HG03097 (cell line): ENCODE results near the gene PLOD1.
"Not testable (repeated sequence)": the region's sequence is repeated elsewhere in the genome, so short reads cannot be mapped to it uniquely, and the experiment has no call there.

Source experiments
- ATAC-seq: cut with Tn5 transposase; IDR thresholded peaks from one replicate; pipeline ENCODE4 v1.9.1; 2021; ENCODE audit not compliant: unreplicated experiment, low FRiP score

PLOD1 gene

DNA sequence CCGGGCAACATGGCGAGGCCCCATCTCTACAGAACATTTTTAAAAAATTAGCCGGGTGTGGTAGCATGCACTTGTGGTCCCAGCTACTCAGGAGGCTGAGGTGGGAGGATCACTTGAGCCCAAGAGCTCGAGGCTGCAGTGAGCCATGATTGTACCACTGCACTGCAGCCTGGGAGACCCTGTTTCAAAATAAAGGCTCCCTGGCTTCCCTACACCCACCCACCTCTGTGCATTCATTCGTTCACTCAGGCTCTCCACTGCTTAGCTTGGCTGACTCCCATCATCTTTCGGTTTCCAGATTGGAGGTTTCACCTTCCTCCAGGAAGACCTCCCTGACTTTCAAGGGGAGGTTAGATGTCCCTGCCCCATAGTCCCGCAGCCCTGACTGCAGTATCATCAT is 22.5 kb upstream of the PLOD1 start:
- no peak for ATAC-seq

DNA sequence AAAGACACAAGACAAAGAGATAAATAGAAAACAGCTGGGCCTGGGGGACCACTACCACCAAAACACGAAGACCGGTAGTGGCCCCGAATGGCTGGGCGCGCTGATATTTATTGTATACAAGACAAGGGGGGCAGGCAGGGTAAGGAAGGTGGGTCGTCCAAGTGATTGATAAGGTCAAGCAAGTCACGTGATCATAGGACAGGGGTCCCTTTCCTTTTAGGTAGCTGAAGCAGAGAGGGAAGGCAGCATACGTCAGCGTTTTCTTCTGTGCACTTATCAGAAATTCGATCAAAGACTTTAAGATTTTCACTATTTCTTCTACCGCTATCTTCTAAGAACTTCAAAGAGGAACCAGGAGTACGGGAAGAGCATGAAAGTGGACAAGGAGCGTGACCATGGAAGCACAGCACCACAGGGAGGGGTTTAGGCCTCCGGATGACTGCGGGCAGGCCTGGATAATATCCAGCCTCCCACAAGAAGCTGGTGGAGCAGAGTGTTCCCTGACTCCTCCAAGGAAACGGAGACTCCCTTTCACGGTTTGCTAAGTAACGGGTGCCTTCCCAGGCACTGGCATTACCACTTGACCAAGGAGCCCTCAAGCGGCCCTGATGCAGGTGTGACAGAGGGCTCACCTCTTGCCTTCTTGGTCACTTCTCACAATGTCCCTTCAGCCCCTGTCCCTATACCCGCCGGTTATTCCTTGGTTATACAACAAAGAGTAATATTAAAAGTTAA is 21.9 kb upstream of the PLOD1 start:
- not testable (repeated sequence) for ATAC-seq

DNA sequence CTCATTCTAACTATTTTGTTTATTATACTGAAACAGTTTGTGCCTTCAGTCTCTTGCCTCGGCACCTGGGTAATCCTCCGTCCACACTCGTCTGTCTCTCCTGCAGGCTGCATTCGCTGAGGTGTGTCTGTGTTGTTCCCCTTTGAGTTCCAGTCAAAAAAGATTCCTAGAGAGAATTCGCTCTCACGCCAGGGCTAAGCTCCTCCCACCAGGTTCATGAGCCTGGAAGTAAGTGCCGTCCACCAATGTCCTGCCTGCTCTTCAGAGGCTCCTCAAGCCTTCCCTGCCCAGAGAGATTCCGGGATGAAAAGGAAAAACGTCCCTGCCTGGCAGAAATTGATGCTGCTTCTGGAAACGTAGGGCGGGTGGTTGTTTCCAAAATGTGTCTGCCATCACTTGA is 21.2 kb upstream of the PLOD1 start:
- no peak for ATAC-seq

DNA sequence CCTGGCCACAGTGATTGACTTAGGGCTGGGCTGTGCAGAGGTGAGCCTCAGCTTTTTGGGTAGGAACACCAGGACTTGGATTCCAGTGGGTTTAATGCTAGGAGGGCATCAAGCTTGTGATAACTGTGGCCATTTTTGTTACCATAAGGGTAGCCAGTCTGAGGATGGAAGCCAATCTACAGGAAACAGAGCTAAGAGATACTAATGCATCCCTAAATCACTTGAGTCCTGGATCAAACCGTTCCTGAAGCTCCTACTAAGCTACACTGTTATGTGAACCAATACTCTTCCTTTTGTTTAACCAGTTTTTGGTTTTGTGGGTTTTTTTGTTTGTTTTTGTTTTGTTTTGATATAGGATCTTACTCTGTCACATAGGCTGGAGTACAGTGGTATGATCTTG is 20.5 kb upstream of the PLOD1 start:
- ATAC-seq: no peak

DNA sequence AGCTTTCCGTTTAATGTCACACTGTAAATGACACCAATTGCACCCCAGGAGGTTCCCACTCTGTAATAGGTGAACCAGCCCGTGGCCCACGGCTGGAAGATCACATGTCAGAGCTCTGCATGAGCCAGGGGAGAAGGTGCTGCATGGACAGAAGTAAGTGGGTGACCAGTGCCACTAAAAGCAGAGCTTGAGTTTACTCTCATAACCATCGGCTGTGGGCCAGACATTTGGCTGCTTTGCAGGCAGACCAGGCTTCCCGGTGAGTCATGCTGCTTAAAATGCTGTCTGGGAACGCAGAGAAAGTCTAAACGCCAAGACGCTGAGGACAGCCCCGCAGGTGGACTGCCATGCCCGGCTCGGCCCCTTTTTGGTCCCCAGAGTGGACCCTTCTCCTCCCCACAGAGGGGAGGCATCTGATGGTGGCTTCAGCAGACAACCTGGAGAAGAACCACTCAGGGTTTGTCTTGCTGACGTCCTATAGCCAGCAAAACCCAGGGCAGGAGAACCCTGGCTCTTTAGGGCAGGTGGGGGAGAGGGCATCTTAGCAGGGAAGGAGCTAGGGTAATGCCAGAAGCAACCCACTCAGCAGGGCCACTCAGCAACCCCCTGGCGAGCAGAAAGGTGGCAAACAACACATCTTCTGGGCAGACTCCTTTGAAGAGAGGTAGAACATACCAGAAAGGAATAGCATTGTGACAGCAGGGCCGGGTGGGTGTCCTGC is 15.6 kb upstream of the PLOD1 start:
- ATAC-seq: no peak

DNA sequence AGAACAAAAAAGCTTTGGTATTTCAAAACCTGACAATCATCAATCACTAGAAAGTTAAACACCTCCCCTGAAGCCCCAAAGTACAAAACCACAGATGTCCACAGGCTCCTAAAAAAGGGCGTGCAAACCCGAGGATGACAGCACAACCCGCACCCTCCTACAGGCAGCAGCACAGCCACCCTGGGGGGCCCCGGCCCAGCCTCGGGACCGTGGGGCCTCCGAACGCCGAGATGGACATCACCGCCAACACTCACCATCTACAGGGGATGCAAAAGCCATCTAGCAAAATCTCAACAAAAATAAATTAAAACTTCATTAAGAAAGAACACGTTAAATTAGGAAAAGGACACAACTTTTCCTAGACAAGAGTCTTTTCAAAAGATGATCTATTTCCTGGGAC is 14.9 kb upstream of the PLOD1 start:
- no peak for ATAC-seq

DNA sequence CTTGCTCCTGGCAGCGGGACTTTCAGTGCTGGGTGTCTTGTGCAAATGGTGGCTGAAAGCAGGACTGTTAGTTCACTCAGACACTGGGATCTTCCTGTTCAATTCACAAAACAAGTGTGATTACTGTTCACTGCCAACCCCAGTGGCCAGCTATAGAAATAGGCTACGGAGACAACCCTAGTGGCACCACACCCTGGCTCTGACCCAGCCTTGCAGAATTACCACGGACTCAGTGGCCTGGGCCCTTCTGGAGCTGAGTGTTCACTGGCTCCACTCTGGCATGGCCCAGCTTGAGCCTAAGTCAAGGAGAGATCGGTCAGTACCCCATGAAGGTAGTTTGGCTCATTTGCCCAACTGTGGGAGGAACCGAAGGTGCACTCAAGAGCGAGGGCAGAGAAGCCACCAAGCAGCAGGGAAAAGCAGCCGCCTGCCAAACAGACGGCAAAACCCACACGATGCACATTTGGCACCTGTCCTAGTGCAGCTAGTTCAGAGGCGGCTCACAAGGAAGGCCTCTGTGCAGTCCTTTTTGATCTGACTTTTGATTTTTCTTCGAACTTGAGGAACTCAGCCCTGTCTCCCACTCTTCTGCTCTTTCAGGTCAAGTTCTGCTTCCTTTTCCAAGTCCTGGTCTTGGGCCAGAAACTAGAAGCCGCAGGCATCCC is 14.1 kb upstream of the PLOD1 start:
- ATAC-seq: no peak

DNA sequence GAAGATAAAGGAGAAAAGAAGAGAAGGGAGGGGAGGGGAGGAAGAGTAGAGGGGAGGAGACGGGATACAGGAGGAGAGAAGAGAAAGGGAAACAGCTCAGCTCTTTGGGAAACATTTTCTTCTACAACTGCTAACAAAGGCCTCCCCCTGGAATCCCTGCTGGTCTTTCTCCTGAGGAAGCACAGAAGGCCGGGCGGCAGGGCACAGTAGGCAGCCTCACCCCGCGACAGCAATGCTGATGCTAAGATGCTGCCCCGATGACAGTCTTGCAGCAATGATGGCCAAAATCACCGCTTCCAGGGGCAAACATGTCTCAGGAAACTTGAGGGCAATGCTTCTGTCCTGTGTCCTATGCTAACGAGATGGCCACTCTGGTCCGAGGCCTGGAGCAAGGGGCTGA is 13.5 kb upstream of the PLOD1 start:
- ATAC-seq: no peak

DNA sequence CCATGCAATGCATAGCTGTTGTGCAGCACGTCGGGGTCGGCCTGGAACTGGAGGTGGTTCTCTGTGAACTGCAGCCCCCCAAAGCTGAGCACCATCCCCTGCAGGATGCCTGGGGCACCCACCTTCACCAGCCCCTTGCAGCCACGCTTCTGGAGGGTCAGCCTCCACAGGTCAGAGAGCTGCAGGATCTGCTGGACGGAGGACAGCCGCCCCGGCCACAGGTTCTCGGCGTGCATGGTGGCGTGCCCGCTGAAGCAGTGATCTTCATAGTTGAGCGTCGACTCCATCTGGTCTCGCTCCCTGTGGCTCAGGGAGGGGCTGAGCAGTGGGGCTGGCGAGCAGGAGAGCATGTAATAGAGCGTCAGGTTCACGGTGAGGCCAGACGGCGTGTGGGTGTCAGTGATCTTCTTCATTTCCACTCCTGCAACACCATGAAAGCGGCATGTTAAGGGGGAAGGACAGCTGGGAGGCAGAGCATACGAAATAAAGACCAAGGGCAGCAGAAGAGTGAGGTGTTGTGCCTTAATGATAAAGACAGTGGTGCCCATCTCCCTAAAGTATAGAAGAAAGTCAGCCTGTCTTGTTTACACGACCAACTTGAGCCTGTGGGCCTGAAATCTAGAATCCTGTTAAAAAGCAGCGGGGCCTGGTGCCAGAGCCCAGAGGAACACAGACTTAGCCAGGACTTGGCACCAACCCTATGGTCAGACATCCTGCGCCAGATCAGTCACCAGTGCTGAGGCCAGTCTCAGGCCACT is 11.3 kb upstream of the PLOD1 start:
- no peak for ATAC-seq

DNA sequence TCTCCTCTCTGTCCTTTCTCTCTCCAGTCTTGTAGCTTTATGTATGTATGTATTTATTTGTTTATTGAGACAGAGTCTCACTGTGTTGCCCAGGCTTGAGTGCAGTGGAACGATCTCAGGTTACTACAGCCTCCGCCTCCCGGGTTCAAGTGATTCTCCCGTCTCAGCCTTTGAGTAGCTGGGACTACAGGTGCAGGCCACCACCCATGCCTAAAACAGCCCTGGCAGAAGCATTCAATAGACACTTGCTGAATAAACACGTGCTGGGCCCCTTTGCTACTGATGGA is 10.7 kb upstream of the PLOD1 start:
- ATAC-seq: no peak

DNA sequence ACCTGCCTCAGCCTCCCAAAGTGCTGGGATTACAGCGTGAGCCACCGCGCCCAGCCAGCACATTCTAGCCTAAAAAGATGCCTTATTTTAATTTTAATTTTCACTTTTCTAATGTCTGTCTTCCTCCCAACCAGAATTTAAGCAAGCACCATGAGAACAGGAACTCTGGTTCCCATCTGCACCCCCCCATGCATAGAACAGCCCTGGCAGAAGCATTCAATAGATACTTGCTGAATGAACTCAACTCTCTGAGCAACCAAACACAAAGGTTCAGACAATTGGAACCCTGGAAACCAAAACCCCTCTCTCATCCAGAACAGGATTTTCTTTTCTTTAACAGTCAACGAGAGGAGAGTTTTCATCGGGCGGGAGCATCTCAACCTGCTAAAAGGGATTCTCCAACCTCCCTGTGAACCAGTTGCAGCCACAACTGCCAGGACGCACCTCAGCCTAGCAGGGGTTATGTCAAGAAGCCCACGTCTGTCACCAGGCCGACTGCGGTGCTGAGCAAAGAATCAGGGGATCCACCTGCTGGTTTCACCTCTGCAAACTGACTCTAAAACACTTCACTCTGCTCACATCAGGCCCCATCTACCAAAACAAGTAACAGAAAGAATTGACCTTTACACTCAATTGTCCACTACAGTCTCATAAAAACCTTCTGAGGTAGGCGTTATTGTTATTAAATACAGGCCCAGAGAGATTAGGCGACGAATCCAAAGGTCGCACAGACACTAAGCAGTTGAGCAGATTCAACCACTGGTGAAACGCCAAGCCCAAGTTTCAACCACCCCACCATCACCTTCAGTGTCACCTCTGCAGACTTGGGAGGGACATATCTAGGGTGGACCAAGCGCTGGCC is 10.0 kb upstream of the PLOD1 start:
- ATAC-seq: no peak

DNA sequence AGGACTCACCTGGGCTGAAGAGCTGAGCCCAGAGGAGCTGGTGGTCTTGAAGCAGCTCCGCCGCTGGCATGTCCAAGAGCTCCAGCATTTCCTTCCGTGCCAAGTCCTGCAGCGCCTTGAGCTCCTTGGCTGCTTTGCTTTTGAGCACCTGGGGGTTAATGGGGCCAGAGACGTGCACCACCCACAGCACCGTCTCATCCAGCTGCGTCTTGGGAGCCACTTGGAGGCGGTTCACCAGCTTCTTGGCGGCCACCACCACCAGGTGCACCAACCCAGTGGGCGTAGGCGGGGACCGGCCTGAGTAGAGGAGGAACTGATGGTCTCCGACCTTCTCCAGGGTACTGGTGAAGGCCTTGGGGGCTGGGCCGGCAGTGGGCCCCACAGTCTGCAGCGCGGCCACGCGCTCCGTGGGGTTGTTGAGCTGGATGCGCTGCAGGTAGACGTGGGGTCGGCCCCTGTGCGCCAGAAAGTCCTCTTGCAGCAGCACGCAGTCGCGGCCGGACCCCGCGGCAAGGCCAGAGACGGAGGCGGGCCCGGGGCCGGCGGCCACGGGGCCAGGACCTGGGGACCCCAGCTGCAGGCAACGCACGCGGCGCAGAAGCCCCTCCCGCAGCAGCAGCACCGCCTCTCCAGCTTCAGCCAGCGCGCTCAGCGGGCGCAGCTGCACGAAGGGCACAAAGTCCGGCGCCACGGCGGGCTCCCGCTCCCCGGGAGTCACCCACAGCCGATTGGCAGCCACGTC is 9.2 kb upstream of the PLOD1 start:
- ATAC-seq: peak; percentile 25

DNA sequence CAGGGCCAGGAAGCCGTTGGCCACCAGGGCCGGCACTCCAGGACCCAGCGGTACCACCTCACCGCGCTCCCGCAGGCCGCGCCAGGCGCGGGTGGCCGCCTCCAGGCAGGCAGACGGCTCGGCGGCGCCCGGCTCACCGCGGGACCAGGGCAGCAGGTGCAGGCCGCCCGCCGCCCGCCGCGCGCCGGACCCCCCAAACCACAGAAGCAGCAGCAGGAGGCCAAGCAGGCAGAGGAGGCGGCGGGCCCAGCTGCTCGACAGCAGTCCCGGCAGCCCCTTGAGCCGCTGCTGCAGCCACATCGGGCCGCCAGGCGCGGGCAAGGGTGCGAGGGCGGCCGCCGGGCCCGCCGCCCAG is 8.6 kb upstream of the PLOD1 start:
- ATAC-seq: peak; percentile 24

DNA sequence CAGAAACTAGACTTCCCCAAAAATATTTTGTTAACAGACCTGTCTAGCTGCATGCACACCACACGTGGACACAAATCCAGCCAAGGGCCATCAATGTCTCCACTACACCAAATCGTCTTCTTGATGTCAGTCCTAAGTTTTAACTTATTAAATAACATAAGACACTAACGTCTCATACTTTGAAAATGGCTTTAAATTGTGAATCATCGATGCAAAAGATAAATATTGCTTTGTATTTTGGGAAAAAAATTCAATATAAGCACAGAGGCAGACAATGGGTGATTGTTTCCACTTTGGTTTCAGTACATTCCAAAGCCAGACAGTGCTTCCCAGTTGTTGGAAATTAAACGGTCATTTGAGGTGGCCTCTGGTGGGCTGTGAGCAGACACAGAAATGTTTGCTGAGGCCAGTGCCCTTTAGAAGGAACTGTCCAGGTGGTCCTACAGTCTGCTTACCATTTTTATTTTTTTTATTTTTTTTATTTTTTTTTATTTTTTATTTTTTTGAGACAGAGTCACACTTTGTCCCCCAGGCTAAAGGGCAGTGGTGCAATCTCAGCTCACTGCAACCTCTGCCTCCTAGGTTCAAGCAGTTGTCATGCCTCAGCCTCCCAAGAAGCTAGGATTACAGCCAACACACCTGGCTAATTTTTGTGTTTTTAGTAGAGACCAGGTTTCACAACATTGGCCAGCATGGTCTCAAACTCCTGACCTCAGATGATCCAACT is 6.5 kb upstream of the PLOD1 start:
- no peak for ATAC-seq

DNA sequence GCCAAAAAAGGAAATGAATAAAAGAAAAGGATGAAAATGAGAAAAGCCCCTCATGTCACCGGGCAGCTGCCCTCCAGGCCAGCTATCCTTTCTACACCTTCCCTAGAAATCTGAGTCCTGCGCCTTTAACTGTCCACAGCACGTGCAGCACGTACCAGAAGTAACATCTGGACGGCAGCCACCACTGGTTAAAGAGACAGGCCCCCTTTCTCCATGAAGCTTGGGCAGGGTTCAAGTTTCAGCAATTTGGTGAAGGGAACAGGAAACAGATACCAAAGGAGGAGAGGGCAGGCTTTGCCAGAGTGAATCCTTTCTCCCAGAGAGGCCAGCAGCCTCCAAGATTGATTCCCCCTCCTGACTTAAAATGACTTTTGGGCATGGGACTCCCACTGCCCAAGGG is 4.7 kb upstream of the PLOD1 start:
- no peak for ATAC-seq

DNA sequence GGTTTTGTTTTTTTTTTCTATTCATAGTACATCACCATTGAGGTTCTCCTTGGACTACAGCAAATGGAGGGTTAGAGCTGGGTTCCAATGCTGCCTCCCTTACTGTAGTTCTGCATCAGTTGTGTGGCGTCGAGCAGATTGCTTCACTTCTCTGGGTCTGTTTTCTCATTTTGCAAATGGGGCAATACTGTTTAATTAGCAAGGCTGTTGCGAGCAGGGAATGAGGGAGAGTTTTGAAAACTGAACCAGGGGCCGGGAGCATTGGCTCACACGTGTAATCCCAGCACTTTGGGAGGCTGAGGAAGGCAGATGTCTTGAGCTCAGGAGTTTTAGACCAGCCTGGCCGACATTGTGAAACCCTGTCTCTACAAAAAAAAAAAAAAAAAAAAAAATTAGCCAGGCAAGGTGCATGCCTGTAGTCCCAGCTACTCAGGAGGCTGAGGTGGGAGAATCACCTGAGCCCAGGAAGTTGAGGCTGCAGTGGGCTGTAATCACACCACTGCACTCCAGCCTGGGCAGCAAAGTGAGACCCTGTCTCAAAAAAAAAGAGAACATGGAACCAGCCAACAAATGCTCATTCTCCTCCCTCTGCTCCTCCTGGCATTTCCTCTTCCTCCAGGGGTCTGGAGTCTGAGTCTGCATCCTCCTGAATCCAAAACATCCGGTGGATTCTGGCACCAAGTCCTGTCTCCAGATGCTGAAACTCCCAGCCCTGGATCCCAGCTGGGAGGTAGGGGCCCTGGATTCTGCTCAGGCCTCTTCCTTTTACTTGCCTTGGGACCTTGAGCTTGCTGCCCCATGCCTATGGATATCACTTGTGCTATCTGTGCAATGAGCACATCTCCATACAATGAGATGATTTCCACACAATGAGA is 3.7 kb upstream of the PLOD1 start:
- no peak for ATAC-seq

DNA sequence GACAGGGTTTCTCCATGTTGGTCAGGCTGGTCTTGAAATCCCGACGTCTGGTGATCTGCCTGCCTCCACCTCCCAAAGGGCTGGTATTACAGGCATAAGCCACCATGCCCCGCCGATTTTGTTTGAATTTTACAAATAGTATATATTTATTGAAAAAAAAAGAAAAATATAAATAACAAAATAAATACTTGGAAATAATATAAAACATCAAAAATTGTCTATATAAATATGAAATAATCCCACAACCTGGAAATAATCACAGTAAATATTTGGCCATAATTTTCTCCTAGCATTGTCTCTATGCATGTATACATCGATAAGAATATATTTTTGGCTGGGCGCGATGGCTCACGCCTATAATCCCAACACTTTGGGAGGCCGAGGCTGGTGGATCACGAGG is 2.7 kb upstream of the PLOD1 start:
- ATAC-seq: no peak

DNA sequence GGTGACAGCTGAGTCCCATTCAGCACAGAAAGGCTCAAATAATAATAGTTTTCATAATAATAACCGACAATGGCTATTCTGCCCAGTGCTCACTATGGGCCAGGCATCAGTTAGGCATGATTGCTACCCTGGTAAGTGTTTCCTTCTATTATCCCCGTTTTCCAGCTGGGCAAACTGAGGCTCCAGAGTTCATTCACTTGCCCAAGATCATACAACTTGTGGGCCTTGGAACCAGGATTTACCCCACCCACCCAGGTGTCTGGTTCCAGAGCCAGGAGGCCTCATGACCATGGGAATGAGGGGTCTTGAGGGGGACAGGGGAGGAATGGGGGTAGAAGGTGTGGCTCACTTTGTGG is 518 bp downstream of the PLOD1 start:
- no peak for ATAC-seq
